Adrenal gland (tissue), 5 donors: ENCODE results near the gene GATA2.

ENCODE experiments used
- CTCF ChIP-seq, 6 experiments: fragments of 450-650 bp in 4 of 6; fragments of 200-600 bp in 2 of 6; sonication (generic) in 1 of 6; IDR thresholded peaks; 1 replicate in 5 of 6; 2 replicates in 1 of 6; pipeline versions ENCODE4 v1.5.1 to v1.8.0; 2016 to 2021; ENCODE audit warnings: antibody characterized with exemption in 6 of 6, mild to moderate bottlenecking in 2 of 6, moderate library complexity in 1 of 6
- POLR2A ChIP-seq, 2 donors: fragments of 450-650 bp; IDR thresholded peaks; one replicate each; pipeline ENCODE4 v1.6.1; 2017; ENCODE audit warnings: antibody characterized with exemption in 2 of 2, mild to moderate bottlenecking in 2 of 2, moderate library complexity in 1 of 2
- donor health status: DM: no; HTN: no; CAD: no.

GRCh38 chr3:128493570-128494366 is 767 bp upstream of the GATA2 start:
- no peak for TF ChIP-seq CTCF (IDR thresholded peaks at IDR 0.05)
- TF ChIP-seq POLR2A (IDR thresholded peaks at IDR 0.05), result no peak
